ENCODE results near the gene CSRP1. TPM values are rescaled to one million over a fixed set of nuclear protein-coding genes. Genes with fewer than 3 reads are reported as not detected.

Gene CSRP1
- total RNA-seq, 1 experiment from 2014 or later: 94.4 TPM

- Histone ChIP-seq H3K9me3 (ENCODE audit: control insufficient read depth, insufficient read depth, low read depth, low read length) (no peaks in the 10 kb centered on the region), H3K27me3 (ENCODE audit: control insufficient read depth, insufficient read depth, low read length) (no peaks in the 10 kb centered on the region), H3K27ac (ENCODE audit: low read length) (no peak overlapping the region), H3K4me3 (ENCODE audit: low read depth in 2 of 2, low read length in 2 of 2) (no peak overlapping the region), H3K4me1 (ENCODE audit: control insufficient read depth, insufficient read depth, low read length) (no peaks in the 10 kb centered on the region), H3K36me3 (ENCODE audit: control insufficient read depth, insufficient read depth, low read length) (peaks cover 2% of the 10 kb centered on the region; the same call in 1 of the 2 replicates)
- ChIA-PET CTCF (interaction anchor here (1.4 to 3.1 kb wide), 2 partner anchors 12 to 20 kb away, joined by 4 to 25 read pairs; no protein-coding TSS in a partner anchor), POLR2A (no interaction called here)
- intact Hi-C loops (cut with micrococcal nuclease; ENCODE audit: unreplicated experiment) (no loop called here), in situ Hi-C loops (cut with HindIII; ENCODE audit: low pct_unique_long_range_greater_than_20kb, low sequenced_read_pairs) (no loop called here)
- TF ChIP-seq, protein P1, sequence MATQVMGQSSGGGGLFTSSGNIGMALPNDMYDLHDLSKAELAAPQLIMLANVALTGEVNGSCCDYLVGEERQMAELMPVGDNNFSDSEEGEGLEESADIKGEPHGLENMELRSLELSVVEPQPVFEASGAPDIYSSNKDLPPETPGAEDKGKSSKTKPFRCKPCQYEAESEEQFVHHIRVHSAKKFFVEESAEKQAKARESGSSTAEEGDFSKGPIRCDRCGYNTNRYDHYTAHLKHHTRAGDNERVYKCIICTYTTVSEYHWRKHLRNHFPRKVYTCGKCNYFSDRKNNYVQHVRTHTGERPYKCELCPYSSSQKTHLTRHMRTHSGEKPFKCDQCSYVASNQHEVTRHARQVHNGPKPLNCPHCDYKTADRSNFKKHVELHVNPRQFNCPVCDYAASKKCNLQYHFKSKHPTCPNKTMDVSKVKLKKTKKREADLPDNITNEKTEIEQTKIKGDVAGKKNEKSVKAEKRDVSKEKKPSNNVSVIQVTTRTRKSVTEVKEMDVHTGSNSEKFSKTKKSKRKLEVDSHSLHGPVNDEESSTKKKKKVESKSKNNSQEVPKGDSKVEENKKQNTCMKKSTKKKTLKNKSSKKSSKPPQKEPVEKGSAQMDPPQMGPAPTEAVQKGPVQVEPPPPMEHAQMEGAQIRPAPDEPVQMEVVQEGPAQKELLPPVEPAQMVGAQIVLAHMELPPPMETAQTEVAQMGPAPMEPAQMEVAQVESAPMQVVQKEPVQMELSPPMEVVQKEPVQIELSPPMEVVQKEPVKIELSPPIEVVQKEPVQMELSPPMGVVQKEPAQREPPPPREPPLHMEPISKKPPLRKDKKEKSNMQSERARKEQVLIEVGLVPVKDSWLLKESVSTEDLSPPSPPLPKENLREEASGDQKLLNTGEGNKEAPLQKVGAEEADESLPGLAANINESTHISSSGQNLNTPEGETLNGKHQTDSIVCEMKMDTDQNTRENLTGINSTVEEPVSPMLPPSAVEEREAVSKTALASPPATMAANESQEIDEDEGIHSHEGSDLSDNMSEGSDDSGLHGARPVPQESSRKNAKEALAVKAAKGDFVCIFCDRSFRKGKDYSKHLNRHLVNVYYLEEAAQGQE (IDR thresholded peaks at IDR 0.05; ENCODE audit: insufficient read depth in 1 of 2, low read depth in 2 of 2, low read length in 1 of 2): no peak
- TF ChIP-seq POLR2AphosphoS5 (IDR thresholded peaks at IDR 0.05; ENCODE audit: low read depth, low read length) (no peak), TCF7L2 (IDR thresholded peaks at IDR 0.05; ENCODE audit: low read depth, low read length) (no peak), CTCF (IDR thresholded peaks at IDR 0.05) (no peak), SIN3A (IDR thresholded peaks at IDR 0.05; ENCODE audit: borderline replicate concordance, insufficient read depth, low read depth, low read length) (no peak)
- no TSS peak for BruUV-seq (replicated peaks)
- DNase-seq (ENCODE audit: low read depth, low spot score) (no peak), ATAC-seq (no peak)
These were observed 14.9 kb downstream of the CSRP1 start for GRCh38 chr1:201491896-201492511.

GRCh38 chr1:201490708-201491131 lies 16.2 kb downstream of the CSRP1 start:
- BruUV-seq (replicated peaks): no TSS peak
- intact Hi-C loops (cut with micrococcal nuclease; ENCODE audit: unreplicated experiment): no loop called here
- Histone ChIP-seq H3K9me3 (ENCODE audit: control insufficient read depth, insufficient read depth, low read depth, low read length) (no peaks in the 10 kb centered on the region), H3K4me3 (ENCODE audit: low read depth in 2 of 2, low read length in 2 of 2) (no peak overlapping the region), H3K4me1 (ENCODE audit: control insufficient read depth, insufficient read depth, low read length) (no peaks in the 10 kb centered on the region), H3K36me3 (ENCODE audit: control insufficient read depth, insufficient read depth, low read length) (peaks cover 2% of the 10 kb centered on the region; the same call in 1 of the 2 replicates), H3K27me3 (ENCODE audit: control insufficient read depth, insufficient read depth, low read length) (no peaks in the 10 kb centered on the region), H3K27ac (ENCODE audit: low read length) (no peak overlapping the region)
- CTCF ChIA-PET: interaction anchor here (1.4 to 3.1 kb wide), 2 partner anchors 13 to 22 kb away, joined by 4 to 25 read pairs; no protein-coding TSS in a partner anchor
- POLR2A ChIA-PET: no interaction called here
- no peak for DNase-seq (ENCODE audit: low read depth, low spot score)
- TF ChIP-seq SIN3A (IDR thresholded peaks at IDR 0.05; ENCODE audit: borderline replicate concordance, insufficient read depth, low read depth, low read length): no peak
- TF ChIP-seq CTCF (IDR thresholded peaks at IDR 0.05): no peak
- TF ChIP-seq POLR2AphosphoS5 (IDR thresholded peaks at IDR 0.05; ENCODE audit: low read depth, low read length): no peak
- TF ChIP-seq, protein P1 (IDR thresholded peaks at IDR 0.05; ENCODE audit: insufficient read depth in 1 of 2, low read depth in 2 of 2, low read length in 1 of 2): no peak
- no peak for TF ChIP-seq TCF7L2 (IDR thresholded peaks at IDR 0.05; ENCODE audit: low read depth, low read length)
- in situ Hi-C loops (cut with HindIII; ENCODE audit: low pct_unique_long_range_greater_than_20kb, low sequenced_read_pairs): no loop called here
- no peak for ATAC-seq

All from Panc1 (cell line).